Measurements from ENCODE around the gene NOXO1.

Gene NOXO1

DNA sequence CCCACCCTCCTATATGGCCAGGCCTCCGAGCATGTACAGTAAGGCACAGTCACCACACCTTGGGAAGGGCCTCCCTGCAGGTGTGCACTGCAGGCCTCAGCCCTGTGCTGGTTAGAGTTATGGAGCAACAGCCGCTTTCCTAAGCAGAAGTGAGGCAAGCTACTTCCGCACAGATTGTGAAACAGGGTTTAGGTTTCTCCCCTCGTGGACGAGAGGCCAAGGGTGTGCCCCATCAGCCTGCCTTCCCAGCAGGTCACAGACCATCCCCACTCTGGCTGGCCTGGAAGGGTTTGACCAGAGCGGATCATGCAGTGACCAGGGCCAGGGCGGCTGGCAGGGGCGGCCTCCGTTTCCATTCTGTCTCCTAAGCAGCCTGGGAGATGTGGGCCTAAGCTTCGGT, 43.0 kb downstream of the NOXO1 start:
- no peak for DNase-seq

- no peak for DNase-seq
Observed at GRCh38 chr16:1936945-1937479, 44.3 kb downstream of the NOXO1 start.

DNA sequence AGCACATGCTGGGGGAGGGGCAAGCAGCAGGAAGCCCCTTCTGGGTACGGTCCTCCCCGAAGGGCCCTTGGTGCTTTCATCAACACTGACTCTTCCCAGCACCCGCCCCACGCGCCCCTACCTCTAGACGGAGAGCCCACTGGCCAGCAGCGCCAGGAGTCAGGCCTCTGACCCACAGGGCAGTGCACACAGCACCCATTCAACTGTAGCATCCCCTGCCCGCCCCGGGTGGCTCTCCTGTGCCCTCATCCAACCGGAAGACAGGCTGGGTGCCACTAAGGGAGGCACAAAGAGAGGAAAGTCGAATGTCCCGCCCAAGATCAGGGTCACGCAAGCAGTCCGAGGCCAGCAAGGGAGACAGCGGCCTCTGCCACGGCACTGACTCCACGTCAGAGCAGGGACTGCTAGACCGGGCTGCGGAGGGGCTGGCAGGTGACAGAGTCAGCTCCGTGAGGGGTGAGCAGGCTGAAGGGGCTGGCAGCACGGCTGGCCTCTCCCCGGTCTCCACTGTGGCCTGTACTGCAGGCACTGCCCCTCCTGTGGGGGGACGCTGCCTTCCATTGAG, 48.1 kb downstream of the NOXO1 start:
- no peak for DNase-seq

DNA sequence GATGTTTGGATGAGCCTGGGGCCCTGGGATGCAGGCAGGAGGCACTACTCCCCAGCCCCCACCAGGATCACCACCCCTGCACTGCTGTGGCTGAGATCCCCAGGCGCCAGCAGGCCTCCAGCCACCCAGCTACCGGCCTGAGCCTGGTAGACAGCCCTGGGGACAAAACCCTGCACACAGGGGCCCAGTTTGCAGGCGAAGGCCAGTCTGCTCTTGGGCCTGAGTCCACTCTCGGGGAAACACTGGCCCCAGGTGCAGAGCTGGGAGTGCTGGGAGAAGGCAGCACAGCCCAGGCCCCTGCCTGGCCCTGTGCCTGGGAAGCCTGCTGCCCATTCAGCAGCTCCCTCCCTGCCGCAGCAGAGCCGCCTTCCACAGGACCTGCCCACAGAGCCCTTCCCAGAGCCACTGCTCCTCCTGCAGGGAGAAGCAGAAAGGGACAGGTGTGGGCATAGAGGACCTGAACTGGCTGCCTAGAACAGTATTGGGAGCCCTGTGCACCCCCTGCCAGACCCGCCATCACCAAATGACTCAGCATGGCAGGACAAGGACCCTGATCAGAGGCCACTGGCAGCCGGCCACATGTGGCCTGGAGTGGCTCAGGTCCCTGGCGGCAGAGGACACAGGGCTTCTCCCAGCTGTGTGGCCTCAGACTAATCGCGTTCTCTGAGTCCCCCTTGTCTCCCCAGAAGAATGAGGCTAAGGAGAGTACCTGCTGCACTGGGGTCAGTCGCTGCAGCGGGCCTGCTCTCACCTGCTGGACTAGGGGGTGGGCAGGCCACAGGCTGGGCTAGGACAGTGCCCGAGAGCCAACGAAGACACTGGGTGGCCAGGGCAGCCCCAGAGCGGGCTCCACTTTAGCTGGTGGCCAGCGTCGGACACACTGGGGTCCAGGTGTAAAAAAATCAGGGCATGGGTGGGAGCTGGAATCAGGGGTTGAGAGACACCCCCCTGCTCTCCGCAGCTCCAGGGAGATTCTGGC, 48.9 kb downstream of the NOXO1 start:
- DNase-seq = peak; percentile 10

DNA sequence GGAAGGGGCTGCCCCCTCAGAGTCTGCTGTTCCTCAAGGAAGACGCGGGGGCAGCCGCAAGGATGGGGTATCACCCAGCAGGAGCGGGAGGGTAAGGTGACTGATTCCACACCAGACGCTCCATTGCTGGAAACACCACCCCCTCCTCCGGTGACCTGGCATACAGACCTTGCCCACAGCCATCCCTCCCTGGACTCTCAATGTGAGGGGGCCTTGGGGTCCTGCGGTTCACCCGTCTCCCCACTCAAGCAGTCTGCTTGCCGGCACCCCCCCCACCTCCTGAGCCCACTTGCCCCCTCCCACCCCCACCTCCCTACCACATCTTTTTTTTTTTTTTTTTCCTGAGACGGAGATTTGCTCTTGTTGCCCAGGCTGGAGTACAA, 50.9 kb downstream of the NOXO1 start:
- DNase-seq = no peak

DNA sequence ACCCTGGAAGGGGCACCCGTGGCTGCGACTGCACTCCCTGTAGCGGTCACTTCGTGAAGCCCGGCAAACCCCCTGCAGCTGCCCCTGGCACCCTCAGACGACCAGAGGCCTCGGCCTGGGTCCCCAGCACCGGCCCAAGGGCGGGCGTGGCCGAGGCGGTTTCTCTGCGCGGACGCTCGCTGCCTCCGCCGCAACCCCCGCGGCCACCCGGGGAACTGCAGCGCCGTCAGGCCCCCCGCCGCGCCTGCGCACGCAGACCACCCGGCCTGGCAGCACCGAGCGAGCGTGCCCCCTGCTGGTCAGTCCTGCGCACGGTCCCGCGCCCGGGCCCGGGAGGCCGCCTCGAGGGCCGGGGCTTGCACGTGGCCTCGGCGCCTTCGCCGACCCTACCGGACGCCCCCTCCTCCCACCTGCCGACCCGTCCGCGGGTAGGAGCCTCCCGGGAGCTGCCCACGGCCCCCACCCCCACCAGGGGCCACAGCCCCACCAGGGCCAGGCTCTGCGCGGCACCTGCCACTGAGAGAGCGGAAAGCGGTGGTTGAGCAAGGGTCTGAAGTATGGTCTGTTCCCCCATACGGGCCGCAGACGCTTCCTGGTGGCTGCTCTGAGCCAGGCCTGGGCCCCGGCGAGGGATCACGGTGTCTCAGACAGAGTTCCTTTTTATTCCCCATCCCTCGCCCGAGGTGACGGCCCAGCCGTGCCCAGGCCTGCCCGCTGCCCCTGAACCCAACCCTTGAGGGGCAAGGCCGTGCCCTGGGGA, 51.5 kb downstream of the NOXO1 start:
- peak; percentile 40 for DNase-seq

GRCh38 chr16:1929105-1929504, 52.2 kb downstream of the NOXO1 start:
- DNase-seq = no peak
